HCT116 (cell line): ENCODE data around the gene CYB561D1. TPM values are rescaled to one million over a fixed set of nuclear protein-coding genes. Genes with fewer than 3 reads are reported as not detected.

Experiments
- ATAC-seq: fragments of 200-7000 bp; cut with Tn5 transposase; 2 replicates; pipeline ENCODE4 v1.9.1; 2020; ENCODE audit warnings: mild to moderate bottlenecking, moderate library complexity
- BruUV-seq: library from RNA; stranded (reverse); fragments of 400-500 nt; replicated peaks from 2 replicates; lab custom pipeline; 2021; lab: Mats Ljungman, UMichigan
- CTCF ChIA-PET: fragments of 300-600 bp; sonication (Branson Sonifier 250); formaldehyde crosslinking; loops from one replicate; lab custom pipeline; 2021; ENCODE audit warnings: antibody characterized with exemption; lab: Charles Lee
- POLR2A ChIA-PET: fragments of 300-600, 350-600 bp; sonication (Branson Sonifier 250); formaldehyde crosslinking; loops from one replicate; lab custom pipeline; 2021; ENCODE audit warnings: antibody characterized with exemption; lab: Charles Lee
- RAD21 ChIA-PET, 2 experiments: fragments of 300-600 bp; sonication (Branson Sonifier 250); formaldehyde crosslinking; loops; one replicate each; lab custom pipeline; 2023; ENCODE audit warnings: low total read pairs in 2 of 2; ENCODE audit not compliant: uncharacterized antibody in 2 of 2, unreplicated experiment in 2 of 2, low non-redundant PET in 1 of 2; lab: Charles Lee
- DNase-seq: peaks from one replicate; pipeline ENCODE4 v3.0.0-alpha.2; 2010; ENCODE audit warnings: low read depth, low spot score
- H2AFZ ChIP-seq: fragments of 200-600 bp; shearing (Covaris generic), sonication (generic); 2 replicates; pipeline ENCODE4 v1.6.1; 2017; ENCODE audit warnings: low read depth, mixed run types, mixed read lengths, antibody characterized with exemption, low read length; ENCODE audit not compliant: poor library complexity, severe bottlenecking
- H3K27ac ChIP-seq: 2 replicates; pipeline ENCODE4 v1.5.1; 2012; ENCODE audit warnings: low read depth, low read length
- H3K27me3 ChIP-seq: fragments of 200-600 bp; sonication (generic); 2 replicates; pipeline ENCODE4 v1.6.1; 2016; ENCODE audit warnings: mixed run types, low read length, mixed read lengths; ENCODE audit not compliant: insufficient read depth
- H3K36me3 ChIP-seq, 2 experiments: fragments of 200-500 bp in 1 of 2; fragments of 200-600 bp in 1 of 2; sonication (Bioruptor generic) in 1 of 2; sonication (generic) in 1 of 2; 2 replicates each; pipeline versions ENCODE4 v1.5.1 to v1.6.1; 2014 to 2016; ENCODE audit warnings: low read length in 2 of 2, inconsistent platforms in 1 of 2, mixed read lengths in 1 of 2, mixed run types in 1 of 2; ENCODE audit not compliant: insufficient read depth in 2 of 2, control insufficient read depth in 1 of 2
- H3K4me1 ChIP-seq, 2 experiments: fragments of 200-600 bp in 1 of 2; sonication (generic) in 1 of 2; 2 replicates each; pipeline versions ENCODE4 v1.5.1 to v1.6.1; 2012 to 2017; ENCODE audit warnings: low read length in 2 of 2, inconsistent platforms in 1 of 2, mild to moderate bottlenecking in 1 of 2, mixed read lengths in 1 of 2, mixed run types in 1 of 2, moderate library complexity in 1 of 2; ENCODE audit not compliant: insufficient read depth in 2 of 2, control insufficient read depth in 1 of 2
- H3K4me2 ChIP-seq: fragments of 200-600 bp; sonication (generic); 2 replicates; pipeline ENCODE4 v1.6.1; 2017; ENCODE audit warnings: mixed run types, low read length, mixed read lengths
- H3K4me3 ChIP-seq, 2 experiments: fragments of 200-600 bp in 1 of 2; sonication (generic) in 1 of 2; replicated peaks in 1 of 2; 2 replicates each; pipeline ENCODE4 v1.5.1; 2011 to 2016; ENCODE audit warnings: low read length in 2 of 2, control low read depth in 1 of 2, low read depth in 1 of 2, mild to moderate bottlenecking in 1 of 2, mixed read lengths in 1 of 2, mixed run types in 1 of 2
- H3K79me2 ChIP-seq: fragments of 200-600 bp; sonication (generic); 2 replicates; pipeline ENCODE4 v1.6.1; 2017; ENCODE audit warnings: mild to moderate bottlenecking, mixed run types, low read length, moderate library complexity, mixed read lengths; ENCODE audit not compliant: insufficient read depth
- H3K9ac ChIP-seq: fragments of 200-600 bp; sonication (generic); 2 replicates; pipeline ENCODE4 v1.6.1; 2016; ENCODE audit warnings: low read length, mixed read lengths
- H3K9me2 ChIP-seq: fragments of 200-600 bp; sonication (generic), shearing (Covaris generic); 2 replicates; pipeline ENCODE4 v1.6.1; 2017; ENCODE audit warnings: mixed run types, mild to moderate bottlenecking, moderate library complexity; ENCODE audit not compliant: insufficient read depth
- H3K9me3 ChIP-seq, 2 experiments: fragments of 200-500 bp in 1 of 2; fragments of 200-600 bp in 1 of 2; sonication (Bioruptor generic) in 1 of 2; sonication (generic) in 1 of 2; 2 replicates each; pipeline ENCODE4 v1.6.1; 2014 to 2017; ENCODE audit warnings: low read length in 2 of 2, mixed read lengths in 2 of 2, inconsistent platforms in 1 of 2, low read depth in 1 of 2, mild to moderate bottlenecking in 1 of 2, mixed run types in 1 of 2, moderate library complexity in 1 of 2; ENCODE audit not compliant: control insufficient read depth in 1 of 2, insufficient read depth in 1 of 2
- H4K20me1 ChIP-seq: fragments of 200-600 bp; sonication (generic), shearing (Covaris generic); 2 replicates; pipeline ENCODE4 v1.6.1; 2017; ENCODE audit warnings: mixed run types, mild to moderate bottlenecking, moderate library complexity; ENCODE audit not compliant: insufficient read depth
- ATF3 ChIP-seq: IDR thresholded peaks from 2 replicates; pipeline ENCODE4 v1.6.1; 2012
- CEBPB ChIP-seq: IDR thresholded peaks from 2 replicates; pipeline ENCODE4 v1.6.1; 2012; ENCODE audit warnings: low read depth
- EGR1 ChIP-seq: IDR thresholded peaks from 2 replicates; pipeline ENCODE4 v1.6.1; 2012; ENCODE audit warnings: low read depth
- EZH2 ChIP-seq: fragments of 200-600 bp; sonication (generic); IDR thresholded peaks from 2 replicates; pipeline ENCODE4 v1.6.1; 2017; ENCODE audit warnings: antibody characterized with exemption, mixed run types
- FOSL1 ChIP-seq: IDR thresholded peaks from 2 replicates; pipeline ENCODE4 v1.6.1; 2012; ENCODE audit warnings: low read depth
- POLR2AphosphoS5 ChIP-seq: IDR thresholded peaks from 2 replicates; pipeline ENCODE4 v1.6.1; 2011; ENCODE audit warnings: mild to moderate bottlenecking, low read depth, low read length, moderate library complexity
- SIN3A ChIP-seq: IDR thresholded peaks from 2 replicates; pipeline ENCODE4 v1.6.1; 2012; ENCODE audit warnings: low read depth
- SP1 ChIP-seq: IDR thresholded peaks from 2 replicates; pipeline ENCODE4 v1.6.1; 2012; ENCODE audit warnings: low read depth
- SRF ChIP-seq: IDR thresholded peaks from 2 replicates; pipeline ENCODE4 v1.6.1; 2012; ENCODE audit warnings: low read depth
- YY1 ChIP-seq: IDR thresholded peaks from 2 replicates; pipeline ENCODE4 v1.6.1; 2011; ENCODE audit warnings: low read length, low read depth, moderate library complexity, mild to moderate bottlenecking; ENCODE audit not compliant: insufficient replicate concordance; ENCODE audit errors: extremely low read depth
- ZNF274 ChIP-seq: fragments of 200-500 bp; sonication (Bioruptor generic); IDR thresholded peaks from 2 replicates; pipeline ENCODE4 v1.6.1; 2014; ENCODE audit warnings: mild to moderate bottlenecking, low read depth, low read length, inconsistent platforms
- intact Hi-C: fragments of 100-400 bp; cut with micrococcal nuclease; formaldehyde crosslinking; loops from 2 replicates; pipeline ENCODE4 v1.10.0; 2022
- total RNA-seq: library from RNA; stranded (reverse); gene quantifications from one replicate; pipeline ENCODE4 v1.2.1, GENCODE V29; 2021; ENCODE audit not compliant: unreplicated experiment
- TF ChIP-seq, protein P1 (sequence below): IDR thresholded peaks from 2 replicates; pipeline ENCODE4 v1.6.1; 2012
- TF ChIP-seq, protein P2 (sequence below), 3 experiments: fragments of 200-600 bp in 1 of 3; sonication (generic) in 1 of 3; IDR thresholded peaks in 2 of 3; conservative IDR thresholded peaks in 1 of 3; 2 replicates each; pipeline ENCODE4 v1.5.1; 2012 to 2017; ENCODE audit warnings: low read depth in 2 of 3, low read length in 2 of 3, antibody characterized with exemption in 1 of 3, borderline replicate concordance in 1 of 3, control low read depth in 1 of 3, mild to moderate bottlenecking in 1 of 3, mixed read lengths in 1 of 3, mixed run types in 1 of 3, moderate library complexity in 1 of 3; ENCODE audit not compliant: insufficient read depth in 1 of 3
- TF ChIP-seq, protein P3 (sequence below): IDR thresholded peaks from 2 replicates; pipeline ENCODE4 v1.6.1; 2012; ENCODE audit warnings: low read depth
- TF ChIP-seq, protein P4 (sequence below): IDR thresholded peaks from 2 replicates; pipeline ENCODE4 v1.6.1; 2011; ENCODE audit warnings: mild to moderate bottlenecking, low read length, moderate library complexity; ENCODE audit not compliant: insufficient replicate concordance; ENCODE audit errors: extremely low read depth

The CYB561D1 gene
- total RNA-seq, 1 experiment from 2014 or later = 5.9 TPM

GRCh38 chr1:109487261-109487660 is 6.6 kb upstream of the CYB561D1 start:
- intact Hi-C loops = no loop called here
- Histone ChIP-seq H3K27ac (no peak overlapping the region), H3K27me3 (no peaks in the 10 kb centered on the region), H3K4me2 (no peak overlapping the region), H2AFZ (no peak overlapping the region), H3K4me3 (no peak overlapping the region), H4K20me1 (no peaks in the 10 kb centered on the region), H3K4me1 (peaks cover 8 to 21% of the 10 kb centered on the region in 2 experiments; a peak in 3 of 4 replicates), H3K9me3 (no peaks in the 10 kb centered on the region), H3K9me2 (no peaks in the 10 kb centered on the region), H3K36me3 (no peaks in the 10 kb centered on the region), H3K9ac (no peak overlapping the region), H3K79me2 (0 out of 2 replicates have a peak, but pooled peaks cover 4% of the 10 kb centered on the region)
- RAD21 ChIA-PET = no interaction called here
- no peak for DNase-seq
- no peak for ATAC-seq
- TF ChIP-seq ATF3 (no peak), EZH2 (no peak), YY1 (no peak), POLR2AphosphoS5 (no peak), SIN3A (no peak), CEBPB (no peak), SRF (no peak), SP1 (no peak), ZNF274 (no peak), FOSL1 (no peak), EGR1 (no peak)
- TF ChIP-seq, protein P1, sequence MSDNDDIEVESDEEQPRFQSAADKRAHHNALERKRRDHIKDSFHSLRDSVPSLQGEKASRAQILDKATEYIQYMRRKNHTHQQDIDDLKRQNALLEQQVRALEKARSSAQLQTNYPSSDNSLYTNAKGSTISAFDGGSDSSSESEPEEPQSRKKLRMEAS = no peak
- TF ChIP-seq, protein P2, sequence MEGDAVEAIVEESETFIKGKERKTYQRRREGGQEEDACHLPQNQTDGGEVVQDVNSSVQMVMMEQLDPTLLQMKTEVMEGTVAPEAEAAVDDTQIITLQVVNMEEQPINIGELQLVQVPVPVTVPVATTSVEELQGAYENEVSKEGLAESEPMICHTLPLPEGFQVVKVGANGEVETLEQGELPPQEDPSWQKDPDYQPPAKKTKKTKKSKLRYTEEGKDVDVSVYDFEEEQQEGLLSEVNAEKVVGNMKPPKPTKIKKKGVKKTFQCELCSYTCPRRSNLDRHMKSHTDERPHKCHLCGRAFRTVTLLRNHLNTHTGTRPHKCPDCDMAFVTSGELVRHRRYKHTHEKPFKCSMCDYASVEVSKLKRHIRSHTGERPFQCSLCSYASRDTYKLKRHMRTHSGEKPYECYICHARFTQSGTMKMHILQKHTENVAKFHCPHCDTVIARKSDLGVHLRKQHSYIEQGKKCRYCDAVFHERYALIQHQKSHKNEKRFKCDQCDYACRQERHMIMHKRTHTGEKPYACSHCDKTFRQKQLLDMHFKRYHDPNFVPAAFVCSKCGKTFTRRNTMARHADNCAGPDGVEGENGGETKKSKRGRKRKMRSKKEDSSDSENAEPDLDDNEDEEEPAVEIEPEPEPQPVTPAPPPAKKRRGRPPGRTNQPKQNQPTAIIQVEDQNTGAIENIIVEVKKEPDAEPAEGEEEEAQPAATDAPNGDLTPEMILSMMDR (IDR thresholded peaks at IDR 0.05 in 2 of 3, conservative IDR thresholded peaks at IDR 0.05 in 1 of 3; ENCODE audit: borderline replicate concordance in 1 of 3, insufficient read depth in 1 of 3, low read depth in 2 of 3, low read length in 2 of 3) = no peak
- TF ChIP-seq, protein P3, sequence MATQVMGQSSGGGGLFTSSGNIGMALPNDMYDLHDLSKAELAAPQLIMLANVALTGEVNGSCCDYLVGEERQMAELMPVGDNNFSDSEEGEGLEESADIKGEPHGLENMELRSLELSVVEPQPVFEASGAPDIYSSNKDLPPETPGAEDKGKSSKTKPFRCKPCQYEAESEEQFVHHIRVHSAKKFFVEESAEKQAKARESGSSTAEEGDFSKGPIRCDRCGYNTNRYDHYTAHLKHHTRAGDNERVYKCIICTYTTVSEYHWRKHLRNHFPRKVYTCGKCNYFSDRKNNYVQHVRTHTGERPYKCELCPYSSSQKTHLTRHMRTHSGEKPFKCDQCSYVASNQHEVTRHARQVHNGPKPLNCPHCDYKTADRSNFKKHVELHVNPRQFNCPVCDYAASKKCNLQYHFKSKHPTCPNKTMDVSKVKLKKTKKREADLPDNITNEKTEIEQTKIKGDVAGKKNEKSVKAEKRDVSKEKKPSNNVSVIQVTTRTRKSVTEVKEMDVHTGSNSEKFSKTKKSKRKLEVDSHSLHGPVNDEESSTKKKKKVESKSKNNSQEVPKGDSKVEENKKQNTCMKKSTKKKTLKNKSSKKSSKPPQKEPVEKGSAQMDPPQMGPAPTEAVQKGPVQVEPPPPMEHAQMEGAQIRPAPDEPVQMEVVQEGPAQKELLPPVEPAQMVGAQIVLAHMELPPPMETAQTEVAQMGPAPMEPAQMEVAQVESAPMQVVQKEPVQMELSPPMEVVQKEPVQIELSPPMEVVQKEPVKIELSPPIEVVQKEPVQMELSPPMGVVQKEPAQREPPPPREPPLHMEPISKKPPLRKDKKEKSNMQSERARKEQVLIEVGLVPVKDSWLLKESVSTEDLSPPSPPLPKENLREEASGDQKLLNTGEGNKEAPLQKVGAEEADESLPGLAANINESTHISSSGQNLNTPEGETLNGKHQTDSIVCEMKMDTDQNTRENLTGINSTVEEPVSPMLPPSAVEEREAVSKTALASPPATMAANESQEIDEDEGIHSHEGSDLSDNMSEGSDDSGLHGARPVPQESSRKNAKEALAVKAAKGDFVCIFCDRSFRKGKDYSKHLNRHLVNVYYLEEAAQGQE = no peak
- TF ChIP-seq, protein P4, sequence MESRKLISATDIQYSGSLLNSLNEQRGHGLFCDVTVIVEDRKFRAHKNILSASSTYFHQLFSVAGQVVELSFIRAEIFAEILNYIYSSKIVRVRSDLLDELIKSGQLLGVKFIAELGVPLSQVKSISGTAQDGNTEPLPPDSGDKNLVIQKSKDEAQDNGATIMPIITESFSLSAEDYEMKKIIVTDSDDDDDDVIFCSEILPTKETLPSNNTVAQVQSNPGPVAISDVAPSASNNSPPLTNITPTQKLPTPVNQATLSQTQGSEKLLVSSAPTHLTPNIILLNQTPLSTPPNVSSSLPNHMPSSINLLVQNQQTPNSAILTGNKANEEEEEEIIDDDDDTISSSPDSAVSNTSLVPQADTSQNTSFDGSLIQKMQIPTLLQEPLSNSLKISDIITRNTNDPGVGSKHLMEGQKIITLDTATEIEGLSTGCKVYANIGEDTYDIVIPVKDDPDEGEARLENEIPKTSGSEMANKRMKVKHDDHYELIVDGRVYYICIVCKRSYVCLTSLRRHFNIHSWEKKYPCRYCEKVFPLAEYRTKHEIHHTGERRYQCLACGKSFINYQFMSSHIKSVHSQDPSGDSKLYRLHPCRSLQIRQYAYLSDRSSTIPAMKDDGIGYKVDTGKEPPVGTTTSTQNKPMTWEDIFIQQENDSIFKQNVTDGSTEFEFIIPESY = no peak
- BruUV-seq = no TSS peak
- CTCF ChIA-PET = interaction anchor here (1.9 kb wide), 1 partner anchor 46 kb away, joined by 6 read pairs; no protein-coding TSS in a partner anchor
- POLR2A ChIA-PET = no interaction called here
